Stimulated activated CD4-positive, alpha-beta T cell treated with anti-CD3 and anti-CD28 coated beads, Interleukin-1b, Interleukin-23, amount 100 ng/mL, for 4 hours (primary cell): Measurements from ENCODE around the gene HRH3.
A peak's percentile ranks its signal among the peaks of the same experiment; 100 is the strongest.

ENCODE experiments used
- DNase-seq, 2 donors: peaks; one replicate each; pipeline ENCODE4 v3.0.0-alpha.2; 2020; ENCODE audit warnings: low read depth in 2 of 2

HRH3 gene

DNA sequence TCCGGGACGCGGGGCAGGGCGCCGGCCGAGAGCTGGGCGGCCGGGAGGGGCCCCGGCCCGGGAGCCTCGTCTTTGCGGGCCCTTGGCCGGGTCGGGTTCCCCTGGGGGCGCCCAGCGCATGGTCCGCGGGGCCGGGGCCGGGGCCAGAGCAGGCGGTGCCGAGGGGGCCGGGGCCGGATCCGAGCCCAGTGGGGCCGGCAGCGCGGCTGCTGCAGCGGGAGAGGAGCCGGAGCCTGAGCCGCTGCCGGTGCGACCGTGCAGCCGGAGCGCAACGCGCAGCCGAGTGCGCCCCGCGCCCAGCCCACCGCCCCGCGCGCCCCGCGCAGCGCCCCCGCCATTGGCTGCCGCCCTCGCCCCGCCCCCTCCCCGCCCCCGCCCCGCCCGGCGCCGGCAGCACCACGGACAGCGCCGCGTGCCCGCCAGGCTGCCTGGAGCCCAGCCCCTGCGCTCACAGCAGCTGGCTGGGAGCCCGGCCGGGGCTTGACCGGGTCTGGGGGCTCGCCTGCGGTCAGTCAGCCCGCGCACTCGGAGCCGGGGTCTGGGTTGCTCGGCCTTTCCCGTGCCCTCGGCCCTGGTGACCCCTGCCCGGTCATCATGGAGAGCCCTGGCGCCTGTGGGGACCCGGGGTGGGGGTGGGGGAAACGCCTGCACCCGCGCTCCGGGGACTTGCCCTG lies at the start of gene HRH3:
Gene HRH3 (minus strand): TSS at position 287 of the 674 bp plus-strand sequence. CDS start 308 bp downstream, outside the sequence.
- peak; percentile 11 to 42 for DNase-seq

DNA sequence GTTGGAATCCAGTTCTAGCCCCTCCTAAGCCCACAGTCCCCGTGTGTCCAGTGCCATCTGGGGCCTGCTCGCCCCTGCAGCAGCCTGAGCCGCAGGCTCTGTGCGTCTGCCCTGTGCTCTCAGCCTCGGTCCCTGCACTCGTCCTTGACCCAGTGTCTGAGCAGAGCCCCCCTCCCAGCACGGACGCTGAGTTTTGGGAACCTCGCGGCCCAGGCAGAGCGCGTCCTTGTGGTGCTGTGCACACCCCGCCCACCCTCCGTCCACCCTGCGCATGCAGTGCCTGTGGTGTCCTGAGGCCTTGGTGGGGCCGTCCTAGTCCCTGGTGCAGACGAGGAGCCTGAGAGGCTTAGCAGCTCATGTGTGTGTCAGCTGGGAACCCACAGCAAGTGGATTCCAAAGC lies 49.8 kb upstream of the HRH3 start:
- no peak for DNase-seq

DNA sequence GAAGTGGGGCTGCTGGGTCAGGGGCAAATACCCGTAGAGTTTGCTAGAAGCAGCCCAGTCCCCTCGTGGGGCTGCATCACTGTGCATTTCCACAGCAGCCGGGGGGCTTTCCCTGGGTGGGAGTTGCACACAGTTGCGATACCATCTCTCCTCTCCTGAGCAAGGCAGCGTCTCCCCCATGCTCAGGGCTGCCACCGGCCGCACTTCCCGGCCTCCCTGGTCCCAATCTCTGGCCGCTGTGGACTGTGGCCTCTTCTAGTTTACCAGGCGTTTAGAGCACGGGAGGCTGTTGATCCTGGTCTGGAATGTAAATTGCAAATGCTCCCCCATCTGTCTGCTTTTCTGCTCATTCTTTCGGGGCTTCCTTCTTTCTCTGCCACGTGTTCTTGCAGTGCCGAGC lies 49.3 kb upstream of the HRH3 start:
- no peak for DNase-seq

DNA sequence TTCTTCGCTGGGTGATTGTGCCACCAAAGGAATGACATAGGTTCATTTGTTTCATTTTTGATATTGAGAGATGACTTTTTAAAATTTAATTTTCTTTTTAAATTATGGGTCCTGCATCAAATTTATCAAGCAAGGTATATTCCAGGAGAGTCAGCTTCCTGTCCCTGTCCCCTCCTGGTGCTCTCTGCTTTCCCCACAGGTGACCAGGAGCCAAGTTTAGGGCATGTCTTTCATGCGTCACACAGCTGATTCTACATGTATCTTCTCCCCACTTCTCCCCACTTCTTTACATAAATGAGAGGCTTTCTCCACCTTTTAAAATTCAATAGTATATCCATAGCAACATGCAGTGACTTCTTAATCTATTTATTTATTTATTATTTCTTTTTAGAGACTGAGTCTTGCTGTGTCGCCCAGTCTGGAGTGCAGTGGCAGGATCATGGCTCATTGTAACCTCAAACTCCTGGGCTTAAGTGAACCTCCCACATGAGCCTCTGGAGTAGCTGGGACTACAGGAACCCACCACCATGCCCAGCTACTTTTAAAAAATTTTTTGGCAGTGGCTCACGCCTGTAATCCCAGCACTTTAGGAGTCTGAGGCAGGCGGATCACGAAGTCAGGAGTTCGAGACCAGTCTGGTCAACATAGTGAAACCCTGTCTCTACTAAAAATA lies 48.3 kb upstream of the HRH3 start:
- no peak for DNase-seq

DNA sequence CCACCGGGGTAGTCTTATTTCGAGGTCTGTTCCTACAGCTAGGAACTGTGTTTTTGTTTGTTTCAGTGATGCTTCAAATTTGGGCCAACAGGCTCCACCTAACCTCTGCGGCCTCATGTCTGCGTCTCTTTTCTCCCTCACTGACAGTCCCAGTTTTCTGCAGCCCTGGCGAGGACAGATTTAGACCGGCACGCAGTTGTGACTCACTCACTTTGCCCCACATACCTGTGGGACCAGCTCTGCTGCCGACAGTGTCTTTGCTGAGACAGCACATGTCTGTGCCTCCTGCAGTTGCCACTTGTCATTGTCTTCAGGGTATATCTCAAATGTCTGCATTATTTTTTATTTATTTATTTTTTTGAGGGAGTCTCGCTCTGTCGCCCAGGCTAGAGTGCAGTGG lies 47.5 kb upstream of the HRH3 start:
- DNase-seq = no peak

DNA sequence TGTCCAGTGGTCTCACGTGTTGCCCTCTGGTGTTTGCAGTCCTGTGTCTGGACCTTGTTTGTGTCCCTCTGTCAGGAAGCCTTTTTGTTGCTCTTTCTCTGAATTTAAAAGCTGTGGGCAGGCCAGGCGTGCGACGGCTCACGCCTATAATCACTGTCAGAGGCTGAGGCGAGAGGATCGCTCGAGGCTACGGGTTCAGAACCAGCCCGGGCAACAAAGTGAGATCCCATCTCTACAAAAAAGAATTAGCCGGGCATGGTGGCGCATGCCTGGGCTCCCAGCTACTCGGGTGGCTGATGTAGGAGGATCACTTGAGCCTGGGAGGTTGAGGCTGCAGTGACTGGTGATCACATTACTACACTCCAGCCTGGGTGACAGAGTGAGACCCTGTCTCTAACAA lies 46.8 kb upstream of the HRH3 start:
- DNase-seq = no peak

DNA sequence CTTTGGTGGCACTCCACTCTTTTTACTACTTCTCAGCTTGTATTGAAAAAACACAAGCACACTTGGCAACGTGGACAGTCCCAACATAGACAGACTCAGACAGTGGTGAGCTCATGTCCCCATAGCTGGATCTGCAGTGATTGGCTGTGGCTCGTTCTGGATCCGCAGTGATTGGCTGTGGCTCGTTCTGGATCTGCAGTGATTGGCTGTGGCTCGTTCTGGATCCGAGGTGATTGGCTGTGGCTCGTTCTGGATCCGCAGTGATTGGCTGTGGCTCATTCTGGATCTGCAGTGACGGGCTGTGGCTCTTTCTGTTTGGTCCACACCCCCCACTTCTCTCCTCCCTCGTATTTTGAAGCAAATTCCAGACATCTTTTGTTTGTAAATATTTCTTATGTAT lies 46.3 kb upstream of the HRH3 start:
- DNase-seq = no peak

DNA sequence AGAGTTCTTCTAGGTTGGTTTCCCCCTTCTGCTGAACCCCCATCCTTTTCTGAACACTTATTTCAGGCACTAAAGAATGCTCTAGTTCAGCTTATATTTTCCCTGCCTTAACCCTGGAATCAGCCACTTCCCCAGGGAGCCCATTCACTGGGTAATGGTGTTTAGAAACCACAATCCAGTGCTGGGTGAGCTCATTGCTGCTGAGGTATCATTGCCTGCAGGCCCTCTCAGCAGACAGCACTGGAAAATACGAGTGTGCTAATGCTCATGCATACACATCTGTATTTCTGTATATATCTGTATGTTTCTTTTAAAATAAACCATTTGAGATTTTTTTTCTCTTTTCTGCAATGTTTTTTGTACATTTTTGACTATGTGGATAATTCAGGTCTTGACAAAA lies 45.3 kb upstream of the HRH3 start:
- no peak for DNase-seq

DNA sequence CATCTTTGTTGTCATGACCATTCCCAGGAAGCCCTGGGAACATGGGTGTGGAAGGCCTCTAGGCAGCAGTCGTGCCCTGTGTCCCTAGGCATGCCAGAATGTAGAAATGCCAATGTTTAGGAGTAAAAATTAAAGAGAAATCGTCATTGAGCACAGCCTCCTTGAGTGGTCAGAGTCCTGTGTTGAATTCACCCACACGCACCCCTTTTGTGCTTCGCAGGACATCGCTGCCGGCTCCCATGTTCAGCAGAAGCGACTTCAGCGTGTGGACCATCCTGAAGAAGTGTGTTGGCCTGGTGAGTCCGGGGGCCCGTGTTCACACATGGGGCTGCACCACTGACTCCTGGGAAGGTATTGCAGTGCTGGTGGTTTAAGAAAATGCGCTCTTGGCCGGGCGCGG lies 43.3 kb upstream of the HRH3 start:
- no peak for DNase-seq

DNA sequence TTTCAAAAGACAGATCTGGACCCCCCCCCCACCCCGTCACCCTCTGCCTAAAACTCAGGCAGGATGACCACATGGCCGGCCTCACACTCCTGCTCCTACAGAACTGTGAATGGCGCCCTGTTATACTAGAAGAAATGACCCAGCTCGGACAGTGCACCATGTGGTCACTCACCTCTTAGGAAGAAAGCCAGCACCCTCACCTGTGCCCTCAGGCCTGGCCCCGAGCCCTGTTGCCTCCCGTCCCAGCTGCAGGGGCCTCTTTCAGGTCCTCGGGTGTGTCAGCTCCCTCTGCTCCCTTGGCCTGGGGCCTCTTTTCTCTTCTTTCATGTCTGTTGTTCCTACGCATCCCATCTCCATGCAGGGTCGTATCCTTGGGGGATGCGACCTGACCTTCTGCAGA lies 42.0 kb upstream of the HRH3 start:
- no peak for DNase-seq

DNA sequence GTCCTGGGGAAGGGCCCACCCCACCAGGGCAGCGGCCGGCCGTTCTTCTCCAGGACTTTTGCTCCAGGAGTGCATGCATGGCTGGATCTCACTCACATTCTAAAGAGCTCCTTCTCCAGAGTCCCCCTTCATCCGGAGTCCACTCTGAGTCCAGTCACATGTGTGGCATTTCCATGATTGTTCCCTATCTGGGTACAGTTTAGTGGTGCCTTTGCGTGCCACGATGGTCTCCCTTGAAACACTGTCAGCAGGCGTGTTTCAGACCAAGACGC lies 39.2 kb upstream of the HRH3 start:
- no peak for DNase-seq

DNA sequence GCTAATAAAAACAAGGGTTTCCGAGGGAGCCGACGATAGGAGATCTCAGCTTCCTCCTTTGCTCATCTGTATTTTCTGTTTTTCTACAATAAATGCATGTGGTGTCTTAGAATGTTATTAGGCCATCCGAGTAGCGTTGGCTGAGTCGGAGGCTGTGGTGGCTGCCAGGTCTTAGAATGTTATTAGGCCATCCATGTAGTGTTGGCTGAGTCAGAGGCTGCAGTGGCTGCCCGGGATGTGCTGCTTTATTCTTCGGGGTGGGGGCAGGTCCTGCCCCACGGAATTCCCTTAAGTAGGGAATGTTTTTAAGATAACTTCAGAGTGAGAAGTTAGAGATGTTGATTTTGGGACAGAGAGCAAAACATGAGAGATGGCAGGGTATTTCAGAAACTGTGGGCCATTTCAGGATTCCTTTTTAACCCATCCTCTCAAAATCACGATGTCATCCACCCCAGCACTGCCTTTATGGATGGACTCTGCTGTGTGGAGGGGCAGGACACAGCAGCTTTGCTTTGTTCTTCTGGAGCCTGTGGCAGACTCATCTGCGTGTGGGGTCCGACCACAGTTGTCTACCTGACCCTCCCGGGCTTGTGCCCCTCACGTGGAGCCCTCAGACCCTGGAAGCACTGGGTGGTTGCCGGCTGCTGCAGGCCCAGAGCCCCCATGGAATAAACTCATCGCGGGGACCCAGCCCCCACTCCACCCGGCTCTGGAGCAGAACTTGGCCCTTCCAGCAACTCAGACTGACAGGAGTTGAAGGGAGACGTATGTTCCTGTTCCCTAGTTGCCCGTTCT lies 38.6 kb upstream of the HRH3 start:
- no peak for DNase-seq

DNA sequence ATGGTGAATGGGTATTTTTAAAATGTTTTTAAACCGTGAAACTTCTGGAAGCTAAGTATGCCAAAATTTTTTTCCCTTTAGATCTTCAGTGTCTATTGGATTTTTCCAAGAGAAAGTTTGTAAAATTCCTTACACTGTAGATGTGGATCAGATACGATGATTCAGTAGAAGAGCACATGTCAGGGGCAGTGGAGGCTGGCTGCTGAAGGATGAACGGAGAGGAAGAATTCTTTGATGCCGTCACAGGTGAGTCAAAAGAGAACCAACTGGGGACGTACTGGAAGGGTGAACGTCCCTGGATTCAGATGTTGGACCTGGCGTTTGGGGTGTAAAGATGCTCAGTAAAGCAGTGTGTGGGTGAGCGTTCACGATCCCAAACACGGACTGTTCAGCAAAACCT lies 35.9 kb upstream of the HRH3 start:
- DNase-seq = no peak

DNA sequence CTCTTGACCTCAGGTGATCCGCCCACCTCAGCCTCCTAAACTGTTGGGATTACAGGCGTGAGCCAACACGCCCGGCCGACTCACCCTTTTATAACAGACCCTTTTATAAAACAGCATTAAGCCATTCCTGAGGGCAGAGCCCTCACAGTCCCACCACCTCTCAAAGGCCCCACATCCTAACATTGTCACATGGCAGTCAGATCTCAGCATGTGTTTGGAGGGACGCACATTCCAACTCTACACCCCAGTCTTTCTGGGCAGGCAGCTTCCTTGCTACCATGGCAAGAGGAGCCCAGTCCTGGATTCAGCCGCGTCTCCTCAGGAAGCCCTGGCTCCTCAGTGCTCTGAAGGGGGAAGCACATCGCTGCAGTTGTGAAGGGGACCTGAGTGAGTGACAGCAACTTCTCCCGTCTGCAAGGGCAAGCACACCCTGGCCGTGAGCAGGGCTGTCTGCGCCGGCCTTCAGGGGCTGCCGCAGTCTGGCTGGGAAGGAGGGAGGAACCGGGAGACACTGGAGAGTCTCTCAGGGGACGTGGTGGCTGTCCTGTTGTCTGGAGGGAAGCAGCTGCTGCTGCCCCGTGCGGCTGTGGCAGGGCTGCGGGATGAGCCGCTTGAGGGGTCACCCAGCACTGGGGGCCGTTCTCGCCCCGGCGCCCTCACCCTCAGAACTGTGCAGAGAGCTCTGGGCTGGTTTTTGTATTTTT lies 34.1 kb upstream of the HRH3 start:
- no peak for DNase-seq

DNA sequence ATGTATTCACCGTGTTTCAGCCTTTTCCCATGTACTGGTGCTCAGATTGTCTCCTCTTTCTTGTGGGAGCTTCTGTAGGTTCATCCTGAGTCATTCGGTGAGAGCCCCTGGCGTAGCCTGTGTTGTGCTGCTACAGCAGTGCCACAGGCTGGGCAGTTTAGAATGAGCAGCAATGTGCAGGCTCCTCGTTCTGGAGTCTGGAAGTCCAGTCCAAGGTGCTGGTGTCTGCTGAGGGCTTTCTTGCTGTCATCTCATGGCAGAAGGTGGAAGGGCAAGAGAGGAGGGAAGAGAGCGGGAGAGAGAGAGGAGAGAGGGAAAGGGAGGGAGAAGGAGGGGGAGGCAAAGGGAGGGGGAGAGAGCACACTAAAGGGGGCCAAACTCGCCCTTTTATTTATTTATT lies 33.3 kb upstream of the HRH3 start:
- DNase-seq = no peak

DNA sequence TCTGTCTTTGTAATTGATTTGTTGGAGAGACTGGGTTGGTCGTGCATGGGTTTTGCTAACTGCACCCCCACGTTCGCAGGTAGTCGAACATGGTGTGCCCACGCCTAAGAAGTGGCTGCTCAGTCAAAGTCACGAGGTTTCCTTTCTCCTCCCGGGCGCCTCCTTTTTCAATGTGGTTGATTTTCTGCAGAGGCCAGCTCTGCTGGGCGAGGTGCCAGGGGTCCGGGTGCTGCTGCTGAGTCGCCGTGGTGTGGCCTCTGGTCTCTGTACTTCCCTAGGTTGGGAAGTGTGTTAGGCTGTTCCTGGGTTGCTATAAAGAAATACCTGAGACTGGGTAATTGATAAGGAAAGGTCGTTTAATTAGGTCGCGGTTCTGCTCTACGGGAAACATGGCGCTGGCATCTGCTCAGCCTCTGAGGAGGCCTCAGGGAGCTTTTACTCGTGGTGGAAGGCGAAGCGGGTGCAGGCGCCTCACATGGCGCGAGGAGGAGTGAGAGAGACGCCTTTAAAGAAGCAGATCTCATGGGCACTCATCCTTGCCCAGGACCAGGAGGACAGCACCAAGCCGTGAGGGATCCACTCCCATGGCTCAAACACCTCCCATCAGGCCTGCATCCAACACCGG lies 32.4 kb upstream of the HRH3 start:
- no peak for DNase-seq

DNA sequence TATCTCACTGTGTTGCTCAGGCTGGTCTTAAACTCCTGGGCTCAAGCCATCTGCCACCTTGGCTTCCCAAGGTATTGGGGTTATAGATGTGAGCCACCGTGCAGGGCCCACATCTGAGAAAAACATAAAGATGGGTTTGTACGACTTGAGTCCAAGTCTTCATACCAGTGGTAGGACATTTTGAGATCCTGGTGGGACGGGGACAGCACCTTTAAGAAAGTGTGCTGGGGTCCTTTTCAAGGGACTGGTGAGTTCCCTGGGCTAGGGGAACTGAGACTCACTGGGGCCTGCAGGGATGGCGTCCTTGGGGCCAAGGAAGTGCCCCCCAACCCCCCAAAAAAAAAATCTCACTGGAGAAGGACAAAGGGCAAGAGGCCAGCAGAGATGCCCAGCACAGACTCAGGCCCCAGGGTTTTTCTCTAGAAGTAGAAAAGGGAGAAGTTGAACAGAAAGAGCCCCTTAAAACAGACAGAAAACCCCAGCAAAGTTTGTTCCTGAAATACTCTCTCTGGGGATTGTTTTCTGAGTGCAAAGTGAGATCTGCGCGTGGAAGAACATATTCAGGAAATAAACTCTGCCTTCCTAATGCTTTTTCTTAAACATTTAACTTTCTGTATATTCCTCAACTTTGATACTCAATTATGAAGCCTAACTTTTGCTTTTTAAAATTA lies 28.9 kb upstream of the HRH3 start:
- DNase-seq = no peak

DNA sequence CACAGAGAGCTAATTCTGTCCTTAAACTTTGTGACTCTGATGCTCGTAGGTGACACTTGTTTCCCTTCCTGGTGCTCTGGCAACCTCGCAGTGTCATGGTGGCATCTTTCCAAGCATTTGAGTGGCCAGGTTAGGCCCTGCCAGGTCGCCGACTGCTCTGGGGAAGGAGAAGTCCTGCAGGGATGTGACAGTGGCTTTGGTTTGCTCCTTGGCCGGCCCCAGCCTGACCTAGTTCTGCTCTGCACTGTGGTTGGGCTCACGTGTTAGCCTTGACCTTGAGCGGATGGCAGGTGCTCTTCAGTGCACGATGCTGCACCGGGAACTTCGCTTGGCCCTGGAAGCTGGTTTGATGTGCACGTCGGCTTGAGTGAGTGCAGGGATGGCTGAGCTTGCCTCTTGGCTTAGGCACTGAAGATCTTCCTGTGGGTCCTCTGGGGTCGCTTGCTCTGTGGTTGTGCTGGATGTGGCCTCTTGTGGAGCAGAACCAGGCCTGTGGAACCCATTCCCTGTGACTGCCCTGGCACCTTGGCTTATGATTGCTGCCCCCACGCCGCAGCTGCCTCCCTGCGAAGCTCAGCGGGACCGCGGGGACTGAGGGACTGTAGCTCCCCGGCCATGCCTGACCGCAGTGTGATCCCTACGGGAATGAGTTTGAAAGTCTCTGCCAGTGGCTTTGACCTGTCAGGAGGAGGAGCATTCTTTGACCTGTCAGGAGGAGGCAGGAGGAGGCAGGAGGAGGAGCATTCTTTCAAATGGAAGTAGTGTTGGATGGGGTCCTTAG lies 27.0 kb upstream of the HRH3 start:
- no peak for DNase-seq

DNA sequence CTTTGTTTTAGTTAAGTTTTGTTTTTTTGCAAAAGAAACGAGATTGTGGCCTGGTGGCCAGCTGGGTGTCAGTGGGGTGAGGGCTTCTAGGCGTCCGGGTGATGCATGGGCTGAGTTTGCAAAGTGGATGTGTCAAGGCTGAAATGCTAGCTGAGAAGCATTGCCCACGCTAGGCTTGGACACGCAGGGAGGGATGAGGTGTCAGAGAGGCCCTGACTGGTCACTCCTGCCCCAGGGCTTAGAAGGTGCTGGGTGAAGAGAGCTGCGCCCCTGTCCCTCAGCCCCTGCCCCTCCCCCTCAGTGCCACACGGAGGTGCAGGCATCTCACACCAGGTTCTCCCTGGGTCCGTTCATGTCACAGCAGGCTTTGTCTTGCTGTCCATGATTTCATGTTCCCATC lies 26.4 kb upstream of the HRH3 start:
- DNase-seq = no peak

DNA sequence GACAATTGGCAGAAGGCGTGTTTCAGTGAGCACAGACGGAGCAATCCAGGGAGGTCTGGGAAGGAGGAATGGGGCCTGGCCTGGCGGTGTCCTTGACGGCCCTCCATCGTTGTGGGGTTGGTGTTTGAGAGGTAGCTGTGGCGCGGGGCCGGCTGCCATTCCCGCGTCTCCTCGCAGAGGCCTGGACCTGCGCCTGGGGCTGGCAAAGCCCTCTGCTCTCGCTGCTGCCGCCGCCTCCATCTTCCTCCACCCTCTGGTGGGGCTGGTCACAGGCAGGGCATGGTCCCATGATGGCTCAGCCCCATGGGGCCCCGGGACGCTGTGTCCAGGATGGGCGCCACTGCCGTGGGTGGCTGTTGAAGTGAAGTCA lies 25.8 kb upstream of the HRH3 start:
- no peak for DNase-seq

DNA sequence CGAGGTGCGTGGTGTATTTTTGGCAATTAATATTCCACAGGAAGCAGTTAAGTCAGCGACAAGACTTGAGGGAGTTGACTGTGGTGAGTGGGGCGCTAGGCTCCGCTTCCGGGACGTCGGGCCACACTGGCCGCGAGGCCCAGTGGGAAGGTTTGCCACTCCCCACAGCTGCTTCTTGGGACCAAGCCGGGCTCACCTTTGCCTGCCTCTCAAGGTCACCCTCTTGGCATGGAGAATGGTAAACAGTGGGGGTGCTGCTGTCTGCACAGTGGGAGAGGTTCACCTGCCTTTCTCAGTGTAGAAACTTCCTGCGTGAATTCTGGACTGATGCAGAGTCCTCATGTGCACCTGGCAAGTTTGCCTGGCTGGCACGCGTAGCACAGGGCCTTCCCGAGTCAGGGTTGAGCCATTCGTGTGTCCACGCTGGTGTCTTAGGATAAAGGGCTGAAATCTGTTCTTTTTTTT lies 24.6 kb upstream of the HRH3 start:
- no peak for DNase-seq
